Naive B cell (primary cell): ENCODE results near the gene DNAH2. TPM values are rescaled to one million over a fixed set of nuclear protein-coding genes. Genes with fewer than 3 reads are reported as not detected.
A peak's percentile ranks its signal among the peaks of the same experiment; 100 is the strongest.

Source experiments
- ATAC-seq, 2 donors: fragments of 150-1000 bp; cut with Tn5 transposase; 2 replicates each; pipeline ENCODE4 v1.10.0; 2021; ENCODE audit warnings: low read depth in 2 of 2, mild to moderate bottlenecking in 2 of 2, moderate library complexity in 2 of 2
- DNase-seq: peaks from one replicate; pipeline ENCODE4 v3.0.0; 2022
- H3K27ac Mint-ChIP-seq, 6 donors: one replicate each; pipeline ENCODE4 v1.8.0; 2020 to 2022; ENCODE audit warnings: mild to moderate bottlenecking in 6 of 6, mixed read lengths in 6 of 6, moderate library complexity in 5 of 6, inconsistent platforms in 2 of 6
- H3K27me3 Mint-ChIP-seq, 3 donors: one replicate each; pipeline ENCODE4 v1.8.0; 2021 to 2022; ENCODE audit warnings: mixed read lengths in 3 of 3, mild to moderate bottlenecking in 1 of 3
- H3K36me3 Mint-ChIP-seq, 2 donors: one replicate each; pipeline ENCODE4 v1.8.0; 2020 to 2022; ENCODE audit warnings: mixed read lengths in 2 of 2, inconsistent platforms in 1 of 2, mild to moderate bottlenecking in 1 of 2
- H3K4me1 Mint-ChIP-seq, 3 donors: one replicate each; pipeline ENCODE4 v1.8.0; 2020 to 2022; ENCODE audit warnings: mixed read lengths in 3 of 3, inconsistent platforms in 1 of 3, mild to moderate bottlenecking in 1 of 3, moderate library complexity in 1 of 3
- H3K4me3 Mint-ChIP-seq, 8 donors: one replicate each; pipeline ENCODE4 v1.8.0; 2020 to 2022; ENCODE audit warnings: mild to moderate bottlenecking in 8 of 8, mixed read lengths in 8 of 8, moderate library complexity in 8 of 8, inconsistent platforms in 2 of 8
- H3K9me3 Mint-ChIP-seq, 7 donors: one replicate each; pipeline ENCODE4 v1.8.0; 2020 to 2022; ENCODE audit warnings: mixed read lengths in 7 of 7, mild to moderate bottlenecking in 5 of 7, inconsistent platforms in 2 of 7, moderate library complexity in 1 of 7
- polyA plus RNA-seq, 6 donors: library from polyadenylated mRNA; unstranded; fragments of 300-500 nt; fragmentation: Illumina TruSeq; gene quantifications; one replicate each; pipeline ENCODE4 v1.2.3, GENCODE V29; 2021; ENCODE audit warnings: low read depth in 6 of 6

DNAH2 gene
- polyA plus RNA-seq, 6 donors from 2014 or later: not detected

DNA sequence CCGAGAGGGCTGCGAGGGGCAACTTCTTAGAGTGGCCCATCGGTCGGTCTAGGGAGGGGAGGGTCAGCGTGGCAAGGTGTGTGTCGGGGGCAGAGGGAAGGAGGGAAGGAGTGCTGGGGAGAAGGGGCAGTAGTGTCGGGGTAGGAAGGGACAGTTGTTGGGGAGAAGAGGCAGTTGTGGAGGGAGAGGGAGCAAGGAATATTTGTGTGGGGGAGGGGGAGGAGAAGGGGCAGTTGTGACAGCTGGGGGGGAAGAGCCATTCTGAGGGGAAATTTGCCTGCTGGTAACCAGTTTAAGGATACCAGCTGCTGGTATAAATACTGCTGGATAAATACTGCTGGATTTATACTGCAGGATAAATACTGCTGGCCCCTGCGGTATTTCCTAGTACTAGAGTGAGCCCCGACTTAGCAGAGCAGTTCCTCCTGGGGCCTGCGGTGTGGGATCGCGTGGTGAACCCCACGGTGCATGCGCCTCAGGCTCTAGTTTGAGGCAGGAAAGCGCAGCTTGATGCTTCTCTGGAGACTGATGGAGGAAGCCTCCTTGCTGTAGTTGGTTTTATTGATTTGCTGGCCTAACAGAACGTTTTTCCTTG, 309 bp downstream of the DNAH2 start:
- peak; percentile 69 to 75 for ATAC-seq

DNA sequence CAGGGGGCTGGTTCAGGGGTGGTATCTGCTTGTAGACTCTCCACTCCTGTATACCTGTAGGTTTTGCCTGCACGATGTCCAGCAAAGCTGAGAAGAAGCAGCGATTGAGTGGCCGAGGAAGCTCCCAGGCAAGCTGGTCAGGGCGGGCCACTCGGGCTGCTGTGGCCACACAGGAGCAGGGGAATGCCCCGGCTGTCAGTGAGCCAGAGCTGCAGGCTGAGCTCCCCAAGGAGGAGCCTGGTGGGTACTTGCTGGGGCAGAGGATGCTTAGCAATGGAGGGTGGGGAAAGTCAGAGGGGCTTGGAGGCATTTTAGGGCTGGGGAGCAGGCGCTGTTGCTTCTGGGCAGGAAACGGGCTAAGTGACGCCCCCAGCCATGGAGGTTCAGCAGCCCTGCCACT, 2.1 kb downstream of the DNAH2 start:
- H3K36me3 Mint-ChIP-seq: no peaks in the 10 kb centered on the region
- DNase-seq: no peak
- H3K27ac Mint-ChIP-seq: no peak overlapping the region
- peaks cover 54 to 93% (median 90%) of the 10 kb centered on the region in 3 donors for H3K27me3 Mint-ChIP-seq
- no peak for ATAC-seq
- peak overlapping the region in 1 of 8 donors; percentile 61 for H3K4me3 Mint-ChIP-seq
- peaks cover 16 to 23% (median 22%) of the 10 kb centered on the region in 3 donors for H3K4me1 Mint-ChIP-seq
- no peaks in the 10 kb centered on the region for H3K9me3 Mint-ChIP-seq

More for the DNA sequence above, 309 bp downstream of the DNAH2 start:
- no peaks in the 10 kb centered on the region for H3K36me3 Mint-ChIP-seq
- H3K4me1 Mint-ChIP-seq: peaks cover 16 to 26% (median 23%) of the 10 kb centered on the region in 3 donors
- no peak for DNase-seq
- peak overlapping the region in 7 of 8 donors; percentile 22 to 89 (median 76) for H3K4me3 Mint-ChIP-seq
- H3K9me3 Mint-ChIP-seq: no peaks in the 10 kb centered on the region
- H3K27ac Mint-ChIP-seq: no peak overlapping the region
- peaks cover 56 to 98% (median 97%) of the 10 kb centered on the region in 3 donors for H3K27me3 Mint-ChIP-seq

DNA sequence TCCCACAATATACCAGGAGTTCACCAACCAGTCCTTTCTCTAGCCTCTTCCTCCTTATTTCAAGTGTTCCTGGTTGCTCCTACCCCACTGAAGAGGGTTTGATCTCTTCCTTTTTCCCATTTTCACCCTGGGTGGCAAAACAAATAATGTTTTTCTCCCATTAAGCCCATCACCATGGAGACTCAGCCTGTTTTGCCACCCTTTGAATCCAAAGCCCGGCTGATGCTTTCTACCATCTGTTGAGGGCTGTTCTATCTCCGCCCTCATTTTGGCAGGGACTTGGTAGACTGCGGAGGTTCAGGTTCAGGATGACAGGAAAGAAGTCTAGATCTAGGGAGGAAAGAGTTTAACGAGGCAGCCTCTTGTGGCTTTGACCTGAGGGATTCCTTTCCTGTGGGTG, 2.6 kb downstream of the DNAH2 start:
- Mint-ChIP-seq H3K27me3 (peaks cover 54 to 90% (median 85%) of the 10 kb centered on the region in 3 donors), H3K4me1 (peaks cover 16 to 23% (median 22%) of the 10 kb centered on the region in 3 donors), H3K27ac (no peak overlapping the region), H3K4me3 (peak overlapping the region in 1 of 8 donors; percentile 38), H3K36me3 (no peaks in the 10 kb centered on the region), H3K9me3 (no peaks in the 10 kb centered on the region)
- ATAC-seq: no peak
- no peak for DNase-seq

DNA sequence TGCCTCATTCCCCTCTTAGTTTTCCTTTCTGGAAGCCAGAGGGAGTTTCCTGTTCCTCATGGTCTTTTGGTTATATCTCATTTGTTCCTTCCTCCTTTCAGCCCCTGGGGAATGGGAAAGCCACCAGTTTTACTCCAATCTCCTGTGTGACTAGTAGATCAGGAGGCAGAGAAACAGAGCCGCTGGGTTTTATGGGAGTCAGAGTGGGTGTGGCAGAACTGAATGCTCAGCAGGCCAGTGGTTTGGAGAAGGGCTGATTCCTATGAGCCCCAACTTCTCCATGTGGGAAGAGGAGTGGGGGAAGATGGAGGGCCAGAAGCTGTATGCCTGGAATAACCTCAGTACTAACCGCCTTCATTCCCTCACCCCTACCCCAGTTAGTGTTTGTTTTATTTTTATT, 4.1 kb downstream of the DNAH2 start:
- peaks cover 0 to 3% of the 10 kb centered on the region in 2 donors for H3K36me3 Mint-ChIP-seq
- H3K27me3 Mint-ChIP-seq: peaks cover 41 to 80% (median 74%) of the 10 kb centered on the region in 3 donors
- no peak overlapping the region for H3K27ac Mint-ChIP-seq
- H3K9me3 Mint-ChIP-seq: no peaks in the 10 kb centered on the region
- peaks cover 12 to 20% (median 19%) of the 10 kb centered on the region in 3 donors for H3K4me1 Mint-ChIP-seq
- ATAC-seq (no peak), DNase-seq (no peak)
- H3K4me3 Mint-ChIP-seq: no peak overlapping the region

DNA sequence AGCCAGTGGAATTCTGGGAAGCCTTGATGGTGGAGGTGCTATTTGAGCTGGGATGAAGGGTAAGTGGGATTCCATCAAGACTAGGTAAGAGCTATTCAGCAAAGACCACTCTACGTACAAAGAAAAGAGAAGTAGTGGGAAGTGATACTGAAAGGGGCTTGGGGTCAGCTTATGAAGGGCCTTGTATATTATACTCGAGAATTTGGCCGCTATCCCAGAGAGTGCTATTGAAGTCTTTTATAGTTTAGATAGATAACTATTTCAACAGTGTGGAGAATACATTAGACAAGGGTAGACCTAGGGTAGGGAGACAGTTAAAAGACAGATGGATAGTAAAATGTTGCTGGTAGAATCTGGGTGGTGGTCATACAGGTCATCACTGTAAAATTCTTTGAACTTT, 10.3 kb downstream of the DNAH2 start:
- Mint-ChIP-seq H3K4me3 (no peak overlapping the region), H3K36me3 (peaks cover 0 to 7% of the 10 kb centered on the region in 2 donors), H3K9me3 (no peaks in the 10 kb centered on the region), H3K4me1 (peaks cover 8 to 11% (median 10%) of the 10 kb centered on the region in 3 donors), H3K27ac (no peak overlapping the region), H3K27me3 (peaks cover 11 to 25% (median 23%) of the 10 kb centered on the region in 3 donors)
- ATAC-seq: no peak
- DNase-seq: no peak

DNA sequence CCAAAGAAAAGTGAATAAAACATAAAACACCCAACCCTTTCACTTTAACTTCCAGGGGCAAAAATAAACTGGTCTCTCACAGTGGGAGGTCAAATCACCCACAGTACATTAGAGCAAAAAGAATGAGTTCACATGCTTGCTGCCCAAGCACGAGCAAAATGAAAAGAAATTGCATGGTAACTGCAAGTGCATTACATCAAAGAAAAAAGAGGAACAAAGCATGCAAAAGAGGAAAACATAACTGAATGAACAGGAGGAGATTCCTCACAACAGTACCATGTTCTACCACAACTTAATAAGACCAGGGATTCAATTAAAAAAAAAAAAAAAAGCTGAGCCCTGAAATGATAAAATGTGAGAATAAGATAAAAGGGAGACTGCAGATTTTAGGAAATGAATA, 12.3 kb downstream of the DNAH2 start:
- Mint-ChIP-seq H3K36me3 (peaks cover 0 to 7% of the 10 kb centered on the region in 2 donors), H3K4me3 (no peak overlapping the region), H3K9me3 (no peaks in the 10 kb centered on the region), H3K27ac (peak overlapping the region in 1 of 6 donors; percentile 57), H3K27me3 (peaks cover 3 to 28% (median 21%) of the 10 kb centered on the region in 3 donors), H3K4me1 (peaks cover 8 to 11% (median 10%) of the 10 kb centered on the region in 3 donors)
- ATAC-seq (peak; percentile 55 to 67), DNase-seq (no peak)

DNA sequence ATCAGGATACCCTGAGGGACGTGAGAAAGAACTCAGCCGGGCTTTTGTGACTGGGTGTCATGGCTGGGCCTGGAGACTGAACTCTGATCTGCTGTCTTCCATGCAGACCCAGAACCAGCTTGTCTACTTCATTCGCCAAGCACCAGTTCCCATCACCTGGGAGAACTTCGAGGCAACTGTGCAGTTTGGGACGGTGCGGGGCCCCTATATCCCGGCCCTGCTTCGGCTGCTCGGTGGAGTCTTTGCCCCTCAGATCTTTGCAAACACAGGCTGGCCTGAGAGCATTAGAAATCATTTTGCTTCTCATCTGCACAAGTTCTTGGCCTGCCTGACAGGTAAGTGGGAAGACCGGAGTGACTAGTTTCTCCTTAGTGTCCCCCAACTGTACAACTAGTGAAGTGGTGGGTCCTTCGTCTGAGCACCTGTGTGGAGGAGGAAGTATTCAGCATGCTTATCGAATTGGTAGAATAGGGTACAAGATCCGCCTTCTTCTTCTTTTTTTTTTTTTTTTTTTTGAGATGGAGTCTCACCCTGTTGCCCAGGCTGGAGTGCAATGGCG, 15.5 kb downstream of the DNAH2 start:
- no peaks in the 10 kb centered on the region for H3K36me3 Mint-ChIP-seq

DNA sequence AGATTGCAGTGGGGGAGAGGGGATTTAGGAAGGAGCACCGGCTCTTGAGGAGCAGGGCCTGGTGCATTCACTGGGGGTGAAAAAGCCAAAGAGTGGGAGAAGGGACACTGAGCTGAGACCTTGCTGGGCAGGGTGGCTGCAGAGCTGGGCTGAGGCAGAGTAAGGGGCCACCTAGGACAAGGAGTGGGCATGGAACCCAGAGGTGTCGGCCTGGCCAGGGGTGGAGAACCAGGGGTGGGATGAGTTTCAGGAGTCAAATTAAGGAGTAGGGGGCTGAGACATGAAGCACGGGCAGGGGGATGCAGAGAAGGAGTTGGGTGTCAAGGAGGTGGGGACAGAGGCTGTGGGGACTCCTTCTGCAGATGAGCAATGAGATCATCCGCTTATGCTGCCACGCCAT, 20.1 kb downstream of the DNAH2 start:
- no peaks in the 10 kb centered on the region for H3K36me3 Mint-ChIP-seq
- no peaks in the 10 kb centered on the region for H3K9me3 Mint-ChIP-seq
- peak overlapping the region in 1 of 8 donors; percentile 42 for H3K4me3 Mint-ChIP-seq
- H3K27me3 Mint-ChIP-seq: peaks cover 16 to 67% (median 64%) of the 10 kb centered on the region in 3 donors
- no peak for ATAC-seq
- no peak for DNase-seq
- H3K27ac Mint-ChIP-seq: no peak overlapping the region
- H3K4me1 Mint-ChIP-seq: no peaks in the 10 kb centered on the region

More for the DNA sequence above, 15.5 kb downstream of the DNAH2 start:
- no peak overlapping the region for H3K27ac Mint-ChIP-seq
- no peak overlapping the region for H3K4me3 Mint-ChIP-seq
- ATAC-seq (no peak), DNase-seq (no peak)
- H3K27me3 Mint-ChIP-seq: peaks cover 11 to 36% (median 31%) of the 10 kb centered on the region in 3 donors
- H3K4me1 Mint-ChIP-seq: peaks cover 8 to 11% (median 10%) of the 10 kb centered on the region in 3 donors
- no peaks in the 10 kb centered on the region for H3K9me3 Mint-ChIP-seq

DNA sequence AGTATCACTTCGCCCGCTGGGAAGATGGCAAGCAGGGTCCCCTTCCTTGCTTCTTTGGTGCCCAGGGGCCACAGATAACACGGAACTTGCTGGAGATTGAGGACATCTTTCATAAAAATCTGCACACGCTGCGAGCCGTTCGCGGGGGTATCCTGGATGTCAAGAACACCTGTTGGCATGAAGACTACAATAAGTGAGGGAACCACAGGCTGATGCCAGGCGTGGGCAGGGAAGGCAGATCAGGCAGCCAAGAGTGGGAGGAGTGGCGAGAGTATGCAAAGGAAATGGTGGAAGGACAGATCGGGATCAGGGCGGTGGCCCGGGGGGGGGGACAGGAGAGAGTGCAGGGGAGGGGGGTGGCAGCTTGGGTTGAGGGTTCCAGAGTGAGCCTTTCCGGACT, 22.2 kb downstream of the DNAH2 start:
- H3K4me1 Mint-ChIP-seq: no peaks in the 10 kb centered on the region
- DNase-seq (no peak), ATAC-seq (no peak)
- H3K36me3 Mint-ChIP-seq: no peaks in the 10 kb centered on the region
- no peak overlapping the region for H3K27ac Mint-ChIP-seq
- no peak overlapping the region for H3K4me3 Mint-ChIP-seq
- peaks cover 28 to 69% (median 56%) of the 10 kb centered on the region in 3 donors for H3K27me3 Mint-ChIP-seq
- no peaks in the 10 kb centered on the region for H3K9me3 Mint-ChIP-seq

DNA sequence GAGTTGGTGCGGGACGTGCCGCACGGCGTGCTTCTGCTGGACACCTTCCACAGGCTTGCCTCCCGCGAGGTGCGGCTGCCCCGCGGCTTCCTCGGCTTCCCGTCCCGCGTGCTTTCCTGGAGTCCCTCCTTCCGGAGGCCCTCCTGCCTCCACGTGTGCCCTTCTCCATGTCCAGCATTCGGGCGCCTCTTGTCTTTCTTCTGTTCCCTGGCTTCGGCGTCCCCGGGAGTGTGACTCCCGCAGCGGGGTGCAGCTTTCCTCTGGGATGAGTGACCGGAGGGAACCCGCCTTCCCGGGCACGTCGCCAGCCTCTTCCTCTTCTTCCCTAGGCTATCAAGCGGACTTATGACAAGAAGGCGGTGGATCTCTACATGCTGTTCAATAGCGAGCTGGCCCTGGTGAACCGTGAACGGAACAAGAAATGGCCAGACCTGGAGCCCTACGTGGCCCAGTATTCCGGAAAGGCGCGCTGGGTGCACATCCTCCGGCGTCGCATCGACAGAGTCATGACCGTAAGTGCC, 23.0 kb downstream of the DNAH2 start:
- ATAC-seq (no peak), DNase-seq (no peak)
- Mint-ChIP-seq H3K4me1 (no peaks in the 10 kb centered on the region), H3K36me3 (no peaks in the 10 kb centered on the region), H3K9me3 (no peaks in the 10 kb centered on the region), H3K4me3 (no peak overlapping the region), H3K27ac (no peak overlapping the region), H3K27me3 (peaks cover 28 to 69% (median 56%) of the 10 kb centered on the region in 3 donors)

DNA sequence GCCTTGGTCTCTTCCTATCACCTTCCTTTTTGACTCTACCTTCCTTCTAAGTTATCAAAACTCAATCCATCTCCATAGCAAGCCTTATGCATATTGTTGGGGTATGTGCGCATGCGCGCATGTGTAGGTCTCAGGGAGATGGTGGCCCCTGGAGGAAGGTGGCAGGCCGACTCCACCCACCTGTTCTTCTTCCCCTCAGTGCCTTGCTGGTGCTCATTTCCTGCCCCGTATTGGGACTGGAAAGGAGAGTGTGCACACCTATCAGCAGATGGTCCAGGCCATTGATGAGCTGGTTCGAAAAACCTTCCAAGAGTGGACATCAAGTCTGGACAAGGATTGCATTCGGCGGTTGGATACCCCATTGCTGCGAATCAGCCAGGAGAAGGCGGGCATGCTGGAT, 25.2 kb downstream of the DNAH2 start:
- no peaks in the 10 kb centered on the region for H3K4me1 Mint-ChIP-seq
- DNase-seq (no peak), ATAC-seq (no peak)
- H3K36me3 Mint-ChIP-seq: no peaks in the 10 kb centered on the region
- H3K27ac Mint-ChIP-seq: no peak overlapping the region
- no peaks in the 10 kb centered on the region for H3K9me3 Mint-ChIP-seq
- no peak overlapping the region for H3K4me3 Mint-ChIP-seq
- peaks cover 28 to 52% (median 42%) of the 10 kb centered on the region in 3 donors for H3K27me3 Mint-ChIP-seq

DNA sequence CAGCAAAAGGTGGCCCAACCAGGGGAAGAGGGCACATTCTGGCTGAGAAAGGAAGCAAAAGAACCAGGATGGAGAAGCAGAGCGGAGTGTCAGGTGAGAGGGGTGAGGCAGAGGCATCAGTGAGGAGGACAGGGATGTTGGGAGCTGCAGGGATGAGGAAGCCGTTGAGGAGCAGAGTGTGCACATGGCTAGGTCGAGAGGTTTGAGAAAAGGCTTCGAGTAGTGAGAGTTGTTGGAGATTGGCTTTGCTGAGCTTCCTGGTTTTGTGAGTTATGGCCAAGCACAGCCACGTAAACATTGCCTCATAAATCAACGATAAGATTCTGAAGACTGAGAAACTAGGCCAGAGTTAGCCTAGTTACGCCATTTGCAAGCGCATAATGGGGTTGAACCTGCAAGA, 26.9 kb downstream of the DNAH2 start:
- peaks cover 27 to 39% (median 33%) of the 10 kb centered on the region in 3 donors for H3K27me3 Mint-ChIP-seq
- DNase-seq: no peak
- no peak overlapping the region for H3K4me3 Mint-ChIP-seq
- ATAC-seq: no peak
- H3K4me1 Mint-ChIP-seq: no peaks in the 10 kb centered on the region
- peak overlapping the region in 1 of 6 donors; percentile 62 for H3K27ac Mint-ChIP-seq
- H3K36me3 Mint-ChIP-seq: no peaks in the 10 kb centered on the region
- no peaks in the 10 kb centered on the region for H3K9me3 Mint-ChIP-seq

DNA sequence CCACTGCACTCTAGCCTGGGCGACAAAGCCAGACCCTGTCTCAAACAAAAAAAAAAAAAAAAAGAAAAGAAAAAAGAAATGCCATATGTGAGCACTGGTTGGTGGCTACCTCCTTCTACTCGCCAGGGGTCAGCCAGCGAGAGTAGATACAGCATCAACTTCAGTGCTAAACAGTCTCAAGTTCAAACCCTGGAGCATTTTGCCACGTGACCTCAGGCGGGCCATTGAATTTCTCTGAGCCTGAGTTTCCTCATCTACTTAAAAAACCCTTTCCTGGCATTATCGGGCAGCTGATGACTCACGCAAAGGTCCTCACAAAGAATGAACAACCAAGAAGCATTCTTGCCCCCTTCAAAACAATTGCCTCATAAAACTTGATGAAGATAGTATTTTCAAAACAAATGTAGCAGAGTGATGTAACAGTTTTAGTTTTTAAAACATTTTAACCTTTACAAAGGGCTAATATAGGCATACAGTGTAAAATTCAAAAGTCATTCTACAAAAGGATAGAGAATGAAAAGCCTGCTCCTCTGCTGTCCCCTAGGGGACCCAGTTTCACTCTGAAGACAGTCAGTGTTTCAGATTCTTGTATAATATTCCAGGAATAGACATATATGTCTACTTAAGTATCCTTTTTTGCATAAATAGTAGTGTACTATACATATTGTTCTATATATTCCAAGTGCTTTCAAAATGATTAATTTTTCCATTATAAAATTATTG, 28.4 kb downstream of the DNAH2 start:
- Mint-ChIP-seq H3K9me3 (peaks cover 0 to 3% (median 0%) of the 10 kb centered on the region in 7 donors), H3K4me1 (no peaks in the 10 kb centered on the region), H3K27ac (no peak overlapping the region), H3K27me3 (peaks cover 24 to 27% (median 24%) of the 10 kb centered on the region in 3 donors), H3K36me3 (no peaks in the 10 kb centered on the region), H3K4me3 (no peak overlapping the region)
- ATAC-seq (no peak), DNase-seq (no peak)
